PC-9 (cell line): ENCODE data around the gene MLKL. TPM values are rescaled to one million over a fixed set of nuclear protein-coding genes. Genes with fewer than 3 reads are reported as not detected.

Experiments used
- BruUV-seq: library from RNA; stranded (reverse); fragments of 400-500 nt; replicated peaks from 2 replicates; lab custom pipeline; 2021; lab: Mats Ljungman, UMichigan
- CTCF ChIA-PET: fragments of 300-600 bp; sonication (Branson Sonifier 250); formaldehyde crosslinking; loops from one replicate; lab custom pipeline; 2022; ENCODE audit warnings: antibody characterized with exemption; lab: Charles Lee
- POLR2A ChIA-PET: fragments of 300-600 bp; sonication (Branson Sonifier 250); formaldehyde crosslinking; loops from one replicate; lab custom pipeline; 2022; ENCODE audit warnings: antibody characterized with exemption; ENCODE audit not compliant: unreplicated experiment; lab: Charles Lee
- DNase-seq, 2 experiments: peaks; one replicate each; pipeline versions ENCODE4 v3.0.0 to v3.0.0-alpha.2; 2015 to 2022; ENCODE audit warnings: mixed read lengths in 1 of 2
- H2AFZ ChIP-seq: fragments of 200-600 bp; sonication (generic); 2 replicates; pipeline ENCODE4 v1.8.1; 2017; ENCODE audit warnings: antibody characterized with exemption
- H3F3A ChIP-seq: fragments of 200-600 bp; sonication (generic); 2 replicates; pipeline ENCODE4 v1.8.1; 2017; ENCODE audit warnings: antibody characterized with exemption, mild to moderate bottlenecking, low read depth; ENCODE audit not compliant: insufficient read depth
- H3K27ac ChIP-seq: fragments of 200-600 bp; sonication (generic); 2 replicates; pipeline ENCODE4 v1.6.1; 2016; ENCODE audit warnings: mixed run types
- H3K27me3 ChIP-seq: fragments of 200-600 bp; sonication (generic); 2 replicates; pipeline ENCODE4 v1.6.1; 2016; ENCODE audit warnings: low read depth, mixed run types; ENCODE audit not compliant: insufficient read depth
- H3K36me3 ChIP-seq: fragments of 200-600 bp; sonication (generic); 2 replicates; pipeline ENCODE4 v1.6.1; 2016; ENCODE audit warnings: low read depth, mixed run types
- H3K4me1 ChIP-seq: fragments of 200-600 bp; sonication (generic); replicated peaks from 2 replicates; pipeline ENCODE4 v1.6.1; 2016; ENCODE audit warnings: mixed run types; ENCODE audit not compliant: insufficient read depth
- H3K4me2 ChIP-seq: fragments of 200-600 bp; sonication (generic); 2 replicates; pipeline ENCODE4 v1.6.1; 2017; ENCODE audit warnings: mixed run types
- H3K4me3 ChIP-seq: fragments of 200-600 bp; sonication (generic); 2 replicates; pipeline ENCODE4 v1.6.1; 2016; ENCODE audit warnings: mixed run types
- H3K79me2 ChIP-seq: fragments of 200-600 bp; sonication (generic); 2 replicates; pipeline ENCODE4 v1.6.1; 2017; ENCODE audit warnings: low read depth, mixed run types
- H3K9me2 ChIP-seq: fragments of 200-600 bp; sonication (generic); 2 replicates; pipeline ENCODE4 v1.8.1; 2017; ENCODE audit warnings: mild to moderate bottlenecking; ENCODE audit not compliant: insufficient read depth
- H3K9me3 ChIP-seq: fragments of 200-600 bp; sonication (generic); 2 replicates; pipeline ENCODE4 v1.8.1; 2016; ENCODE audit warnings: low read depth; ENCODE audit not compliant: insufficient read depth
- H4K20me1 ChIP-seq: fragments of 200-600 bp; sonication (generic); 2 replicates; pipeline ENCODE4 v1.8.1; 2017; ENCODE audit not compliant: insufficient read depth
- CTCF ChIP-seq: fragments of 200-600 bp; sonication (generic); conservative IDR thresholded peaks from 2 replicates; pipeline ENCODE4 v1.6.1; 2017; ENCODE audit warnings: mixed run types, antibody characterized with exemption, mild to moderate bottlenecking, moderate library complexity
- EZH2 ChIP-seq: fragments of 200-600 bp; sonication (generic); IDR thresholded peaks from 2 replicates; pipeline ENCODE4 v1.8.0; 2017; ENCODE audit warnings: antibody characterized with exemption, low read depth
- intact Hi-C: fragments of 100-400 bp; cut with micrococcal nuclease; formaldehyde crosslinking; loops from one replicate; pipeline ENCODE4 v1.10.0; 2022; ENCODE audit not compliant: unreplicated experiment
- total RNA-seq: library from RNA; stranded (reverse); gene quantifications from 2 replicates; pipeline ENCODE4 v1.2.3, GENCODE V29; 2021

MLKL gene
- total RNA-seq, 1 experiment from 2014 or later = 11.2 TPM

- H3K4me1 ChIP-seq = no peaks in the 10 kb centered on the region
- peaks cover 33% of the 10 kb centered on the region for H3K36me3 ChIP-seq
- H3K9me2 ChIP-seq = no peaks in the 10 kb centered on the region
- no peak overlapping the region for H2AFZ ChIP-seq
- H3K9me3 ChIP-seq = no peaks in the 10 kb centered on the region
- DNase-seq = no peak
- H4K20me1 ChIP-seq = peaks cover 3% of the 10 kb centered on the region; the same call in 1 of the 2 replicates
- H3K27me3 ChIP-seq = no peaks in the 10 kb centered on the region
- BruUV-seq = no TSS peak
- no peak overlapping the region for H3K27ac ChIP-seq
- peaks cover 8% of the 10 kb centered on the region; the same call in 1 of the 2 replicates for H3F3A ChIP-seq
- TF ChIP-seq EZH2 = no peak
- no peak for TF ChIP-seq CTCF
- H3K4me3 ChIP-seq = no peak overlapping the region
- no peaks in the 10 kb centered on the region for H3K79me2 ChIP-seq
- H3K4me2 ChIP-seq = no peak overlapping the region
- intact Hi-C loops = no loop called here
- POLR2A ChIA-PET = no interaction called here
- CTCF ChIA-PET = interaction anchor here (0.7 kb wide), 1 partner anchor 60 kb away, joined by 16 read pairs; no protein-coding TSS in a partner anchor
Measured at GRCh38 chr16:74641969-74642368, 58.7 kb downstream of the MLKL start.

GRCh38 chr16:74637742-74638453 lies 62.8 kb downstream of the MLKL start:
- Histone ChIP-seq H3K79me2 (no peaks in the 10 kb centered on the region), H3K9me3 (no peaks in the 10 kb centered on the region), H4K20me1 (no peaks in the 10 kb centered on the region; the same call in 1 of the 2 replicates), H2AFZ (no peak overlapping the region), H3F3A (peaks cover 14% of the 10 kb centered on the region), H3K4me3 (no peak overlapping the region), H3K27ac (no peak overlapping the region), H3K27me3 (no peaks in the 10 kb centered on the region), H3K36me3 (peaks cover 45% of the 10 kb centered on the region), H3K4me1 (no peaks in the 10 kb centered on the region), H3K9me2 (no peaks in the 10 kb centered on the region), H3K4me2 (no peak overlapping the region)
- CTCF ChIA-PET = no interaction called here
- no TSS peak for BruUV-seq
- no peak for DNase-seq
- POLR2A ChIA-PET = interaction anchor here (0.6 kb wide), 1 partner anchor 266 kb away, joined by 4 read pairs; no protein-coding TSS in a partner anchor
- intact Hi-C loops = no loop called here
- TF ChIP-seq EZH2 = no peak
- no peak for TF ChIP-seq CTCF

GRCh38 chr16:74635303-74635702 lies 65.4 kb downstream of the MLKL start:
- H3K4me1 ChIP-seq = no peaks in the 10 kb centered on the region
- H3K9me3 ChIP-seq = no peaks in the 10 kb centered on the region
- H3K27me3 ChIP-seq = no peaks in the 10 kb centered on the region
- no TSS peak for BruUV-seq
- intact Hi-C loops = no loop called here
- H3K27ac ChIP-seq = no peak overlapping the region
- CTCF ChIA-PET = interaction anchor here (0.7 kb wide), 1 partner anchor 227 kb away, joined by 3 read pairs; no protein-coding TSS in a partner anchor
- no peak for DNase-seq
- no peak overlapping the region for H3K4me2 ChIP-seq
- no peak overlapping the region for H3K4me3 ChIP-seq
- no peaks in the 10 kb centered on the region for H3K79me2 ChIP-seq
- TF ChIP-seq CTCF (no peak), EZH2 (no peak)
- no peaks in the 10 kb centered on the region; the same call in 1 of the 2 replicates for H4K20me1 ChIP-seq
- no peak overlapping the region for H2AFZ ChIP-seq
- POLR2A ChIA-PET = interaction anchor here (0.6 kb wide), 1 partner anchor 41 kb away, joined by 5 read pairs; no protein-coding TSS in a partner anchor
- no peaks in the 10 kb centered on the region for H3K9me2 ChIP-seq
- peaks cover 53% of the 10 kb centered on the region for H3K36me3 ChIP-seq
- H3F3A ChIP-seq = peaks cover 10% of the 10 kb centered on the region
